ENCODE results near the gene DENND2A. TPM values are rescaled to one million over a fixed set of nuclear protein-coding genes. Genes with fewer than 3 reads are reported as not detected.
"Not testable (repeated sequence)": the region's sequence is repeated elsewhere in the genome, so short reads cannot be mapped to it uniquely, and the experiment has no call there.

DENND2A gene
- total and polyA plus RNA-seq, 5 experiments from 2014 or later, result 0.10 TPM; not detected in 4

- Mint-ChIP-seq H3K36me3 (no peaks in the 10 kb centered on the region), H3K4me1 (no peaks in the 10 kb centered on the region), H3K9me3 (peaks cover 0 to 2% (median 0%) of the 10 kb centered on the region in 9 donors), H3K4me3 (no peak overlapping the region), H3K27me3 (peaks cover 0 to 3% (median 2%) of the 10 kb centered on the region in 5 donors), H3K27ac (peak overlapping the region in 1 of 10 donors; percentile 48)
- POLR2A ChIA-PET, result no interaction called here
- ATAC-seq, result no peak
- DNase-seq, result no peak
Observed at GRCh38 chr7:140557809-140558518, 82.6 kb downstream of the DENND2A start.

GRCh38 chr7:140557069-140557468, 83.5 kb downstream of the DENND2A start:
- Mint-ChIP-seq H3K4me3 (no peak overlapping the region), H3K4me1 (no peaks in the 10 kb centered on the region), H3K27ac (no peak overlapping the region), H3K36me3 (no peaks in the 10 kb centered on the region), H3K9me3 (peaks cover 0 to 2% (median 0%) of the 10 kb centered on the region in 9 donors), H3K27me3 (peaks cover 0 to 3% (median 2%) of the 10 kb centered on the region in 5 donors)
- DNase-seq (no peak), ATAC-seq (no peak)
- POLR2A ChIA-PET, result no interaction called here

GRCh38 chr7:140553236-140553635, 87.4 kb downstream of the DENND2A start:
- H3K27ac Mint-ChIP-seq, H3K4me3 Mint-ChIP-seq, ATAC-seq, DNase-seq, H3K4me1 Mint-ChIP-seq, H3K9me3 Mint-ChIP-seq, H3K36me3 Mint-ChIP-seq, H3K27me3 Mint-ChIP-seq, POLR2A ChIA-PET: not testable (repeated sequence)

GRCh38 chr7:140552240-140552679, 88.4 kb downstream of the DENND2A start:
- no peak for DNase-seq
- no peaks in the 10 kb centered on the region for H3K36me3 Mint-ChIP-seq
- H3K4me3 Mint-ChIP-seq, result no peak overlapping the region
- peaks cover 0 to 2% (median 0%) of the 10 kb centered on the region in 9 donors for H3K9me3 Mint-ChIP-seq
- POLR2A ChIA-PET, result no interaction called here
- H3K27ac Mint-ChIP-seq, result peak overlapping the region in 2 of 10 donors; percentile 51 to 80
- ATAC-seq, result no peak
- H3K4me1 Mint-ChIP-seq, result no peaks in the 10 kb centered on the region
- H3K27me3 Mint-ChIP-seq, result peaks cover 0 to 3% (median 0%) of the 10 kb centered on the region in 5 donors

GRCh38 chr7:140551355-140552239, 89.0 kb downstream of the DENND2A start:
- H3K27me3 Mint-ChIP-seq, result peaks cover 0 to 3% (median 0%) of the 10 kb centered on the region in 5 donors
- POLR2A ChIA-PET, result no interaction called here
- ATAC-seq (no peak), DNase-seq (no peak)
- H3K9me3 Mint-ChIP-seq, result peaks cover 0 to 2% (median 0%) of the 10 kb centered on the region in 9 donors
- no peaks in the 10 kb centered on the region for H3K4me1 Mint-ChIP-seq
- no peaks in the 10 kb centered on the region for H3K36me3 Mint-ChIP-seq
- H3K4me3 Mint-ChIP-seq, result no peak overlapping the region
- no peak overlapping the region for H3K27ac Mint-ChIP-seq

- no peaks in the 10 kb centered on the region for H3K9me3 Mint-ChIP-seq
- no peak overlapping the region for H3K27ac Mint-ChIP-seq
- ATAC-seq (no peak), DNase-seq (no peak)
- no peak overlapping the region for H3K4me3 Mint-ChIP-seq
- H3K27me3 Mint-ChIP-seq, result peaks cover 2 to 21% (median 9%) of the 10 kb centered on the region in 5 donors
- H3K36me3 Mint-ChIP-seq, result peaks cover 0 to 2% (median 0%) of the 10 kb centered on the region in 3 donors
- POLR2A ChIA-PET, result no interaction called here
- H3K4me1 Mint-ChIP-seq, result peaks cover 0 to 5% (median 3%) of the 10 kb centered on the region in 4 donors
Observed at GRCh38 chr7:140546947-140547346, 93.7 kb downstream of the DENND2A start.

GRCh38 chr7:140544388-140544826, 96.2 kb downstream of the DENND2A start:
- Mint-ChIP-seq H3K27ac (peak overlapping the region in 1 of 10 donors; percentile 67), H3K9me3 (no peaks in the 10 kb centered on the region), H3K4me3 (no peak overlapping the region), H3K4me1 (peaks cover 4 to 10% (median 8%) of the 10 kb centered on the region in 4 donors), H3K36me3 (peaks cover 0 to 2% (median 0%) of the 10 kb centered on the region in 3 donors), H3K27me3 (peaks cover 2 to 31% (median 12%) of the 10 kb centered on the region in 5 donors)
- POLR2A ChIA-PET, result no interaction called here
- no peak for ATAC-seq
- no peak for DNase-seq

- DNase-seq (no peak), ATAC-seq (no peak)
- peaks cover 4 to 16% (median 9%) of the 10 kb centered on the region in 4 donors for H3K4me1 Mint-ChIP-seq
- peaks cover 0 to 2% (median 0%) of the 10 kb centered on the region in 3 donors for H3K36me3 Mint-ChIP-seq
- H3K9me3 Mint-ChIP-seq, result no peaks in the 10 kb centered on the region
- peak overlapping the region in 1 of 10 donors; percentile 48 for H3K27ac Mint-ChIP-seq
- POLR2A ChIA-PET, result no interaction called here
- peaks cover 0 to 31% (median 12%) of the 10 kb centered on the region in 5 donors for H3K27me3 Mint-ChIP-seq
- no peak overlapping the region for H3K4me3 Mint-ChIP-seq
Observed at GRCh38 chr7:140542228-140542603, 98.4 kb downstream of the DENND2A start.

GRCh38 chr7:140541513-140542227, 98.9 kb downstream of the DENND2A start:
- no peak for ATAC-seq
- peaks cover 0 to 2% (median 0%) of the 10 kb centered on the region in 3 donors for H3K36me3 Mint-ChIP-seq
- H3K4me3 Mint-ChIP-seq, result no peak overlapping the region
- POLR2A ChIA-PET, result no interaction called here
- DNase-seq, result no peak
- H3K27me3 Mint-ChIP-seq, result peaks cover 0 to 31% (median 12%) of the 10 kb centered on the region in 5 donors
- H3K27ac Mint-ChIP-seq, result peak overlapping the region in 2 of 10 donors; percentile 3 to 67
- H3K9me3 Mint-ChIP-seq, result no peaks in the 10 kb centered on the region
- H3K4me1 Mint-ChIP-seq, result peaks cover 4 to 21% (median 9%) of the 10 kb centered on the region in 4 donors

- H3K9me3 Mint-ChIP-seq, result no peaks in the 10 kb centered on the region
- no peak overlapping the region for H3K27ac Mint-ChIP-seq
- no peak for DNase-seq
- no peak overlapping the region for H3K4me3 Mint-ChIP-seq
- POLR2A ChIA-PET, result no interaction called here
- peaks cover 4 to 21% (median 9%) of the 10 kb centered on the region in 4 donors for H3K4me1 Mint-ChIP-seq
- H3K27me3 Mint-ChIP-seq, result peaks cover 0 to 31% (median 12%) of the 10 kb centered on the region in 5 donors
- H3K36me3 Mint-ChIP-seq, result peaks cover 0 to 2% (median 0%) of the 10 kb centered on the region in 3 donors
- no peak for ATAC-seq
Observed at GRCh38 chr7:140541176-140541512, 99.5 kb downstream of the DENND2A start.

- Mint-ChIP-seq H3K27ac (no peak overlapping the region), H3K4me3 (no peak overlapping the region), H3K4me1 (peaks cover 4 to 21% (median 9%) of the 10 kb centered on the region in 4 donors), H3K36me3 (peaks cover 0 to 2% (median 0%) of the 10 kb centered on the region in 3 donors), H3K9me3 (no peaks in the 10 kb centered on the region), H3K27me3 (peaks cover 0 to 31% (median 12%) of the 10 kb centered on the region in 5 donors)
- no peak for DNase-seq
- no peak for ATAC-seq
- POLR2A ChIA-PET, result no interaction called here
Observed at GRCh38 chr7:140540136-140540777, 100.4 kb downstream of the DENND2A start.

GRCh38 chr7:140539461-140539860, 101.2 kb downstream of the DENND2A start:
- no peak for ATAC-seq
- no peak for DNase-seq
- POLR2A ChIA-PET, result no interaction called here
- no peak overlapping the region for H3K27ac Mint-ChIP-seq
- peaks cover 4 to 21% (median 9%) of the 10 kb centered on the region in 4 donors for H3K4me1 Mint-ChIP-seq
- no peaks in the 10 kb centered on the region for H3K9me3 Mint-ChIP-seq
- H3K4me3 Mint-ChIP-seq, result no peak overlapping the region
- H3K27me3 Mint-ChIP-seq, result peaks cover 0 to 34% (median 15%) of the 10 kb centered on the region in 5 donors
- peaks cover 0 to 2% (median 0%) of the 10 kb centered on the region in 3 donors for H3K36me3 Mint-ChIP-seq

Data from naive thymus-derived CD8-positive, alpha-beta T cell (primary cell).